Upper lobe of right lung (tissue), 1 donor: ENCODE measurements around the gene CDC14A. TPM values are rescaled to one million over a fixed set of nuclear protein-coding genes. Genes with fewer than 3 reads are reported as not detected.

Source experiments
- ATAC-seq: fragments of 200-7000 bp; cut with Tn5 transposase; one replicate; pipeline ENCODE4 v1.9.1; 2020; ENCODE audit warnings: mild to moderate bottlenecking, moderate library complexity
- DNase-seq: peaks from one replicate; pipeline ENCODE4 v3.0.0-alpha.2; 2020
- H3K27ac ChIP-seq: fragments of 200-600 bp; one replicate; pipeline ENCODE4 v1.8.0; 2022
- H3K27me3 ChIP-seq: fragments of 200-600 bp; one replicate; pipeline ENCODE4 v1.8.0; 2022; ENCODE audit warnings: mild to moderate bottlenecking
- H3K36me3 ChIP-seq: fragments of 200-600 bp; one replicate; pipeline ENCODE4 v1.8.0; 2022
- H3K4me1 ChIP-seq: fragments of 200-600 bp; one replicate; pipeline ENCODE4 v1.8.0; 2022
- H3K4me3 ChIP-seq: fragments of 200-600 bp; one replicate; pipeline ENCODE4 v1.8.0; 2022; ENCODE audit warnings: mild to moderate bottlenecking
- H3K9me3 ChIP-seq: fragments of 200-600 bp; one replicate; pipeline ENCODE4 v1.8.0; 2022
- intact Hi-C: fragments of 100-400 bp; cut with DNase I; formaldehyde crosslinking; loops from one replicate; pipeline ENCODE4 v1.11.0; 2022
- total RNA-seq: library from RNA; stranded (reverse); fragmentation: NEBNext Ultra II Directional; extraction: Animal tissue kit (Norgen Biotek cat#: 25700); gene quantifications from one replicate; pipeline ENCODE4 v1.2.1, GENCODE V29; 2021
- TF ChIP-seq, protein P1 (sequence below): fragments of 200-600 bp; IDR thresholded peaks from one replicate; pipeline ENCODE4 v1.8.0; 2022; ENCODE audit warnings: antibody characterized with exemption
- donor health status: DM: no; HTN: yes; CAD: no; lungs with severe emphysema.

Gene CDC14A
- total RNA-seq, 1 donor from 2014 or later: 12.0 TPM

DNA sequence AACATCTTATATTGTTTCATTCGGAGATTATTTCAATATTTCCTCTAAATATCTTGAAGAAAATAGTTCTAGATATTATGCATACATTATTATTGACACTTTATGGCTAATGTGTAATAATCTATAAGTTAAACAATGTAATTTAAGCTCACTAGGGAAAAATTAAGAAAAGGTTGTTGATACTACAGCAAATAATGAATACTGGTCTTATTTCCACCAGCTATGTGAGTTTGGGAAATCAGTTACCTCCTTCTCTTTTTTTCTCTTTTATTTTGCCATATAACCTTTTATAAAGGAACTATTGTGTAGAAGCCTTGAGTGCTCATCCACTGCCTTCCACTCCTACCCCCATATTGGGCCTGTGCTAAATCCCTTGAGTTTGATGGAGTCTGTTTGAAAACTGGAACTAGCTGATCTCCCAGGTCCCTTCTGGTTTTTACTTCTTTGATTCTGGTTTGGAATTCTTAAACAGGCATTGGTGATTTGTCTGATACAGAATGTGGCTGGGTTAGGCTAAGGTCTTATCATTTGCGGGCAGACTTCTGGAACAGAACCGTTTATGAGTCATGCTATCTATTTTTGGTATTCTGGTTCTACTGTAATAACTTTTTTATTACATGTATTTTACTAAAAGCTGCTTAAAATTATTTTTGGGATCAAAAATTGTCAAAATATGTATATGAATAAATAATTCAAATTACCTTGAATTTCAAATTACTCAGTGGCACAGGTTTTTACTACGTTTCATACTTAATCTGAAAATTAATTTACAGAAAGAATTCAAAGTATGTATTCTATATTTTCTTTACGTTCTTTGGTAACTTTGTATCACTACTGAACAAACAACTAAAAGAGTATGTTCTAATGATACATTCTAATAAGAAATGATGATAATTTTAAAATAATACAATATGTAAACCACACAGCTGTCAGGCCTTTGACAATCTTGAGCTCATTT is 5.0 kb upstream of the CDC14A start:
- H3K4me3 ChIP-seq: no peak overlapping the region
- DNase-seq: no peak
- intact Hi-C loops: no loop called here
- ATAC-seq: no peak
- TF ChIP-seq, protein P1, sequence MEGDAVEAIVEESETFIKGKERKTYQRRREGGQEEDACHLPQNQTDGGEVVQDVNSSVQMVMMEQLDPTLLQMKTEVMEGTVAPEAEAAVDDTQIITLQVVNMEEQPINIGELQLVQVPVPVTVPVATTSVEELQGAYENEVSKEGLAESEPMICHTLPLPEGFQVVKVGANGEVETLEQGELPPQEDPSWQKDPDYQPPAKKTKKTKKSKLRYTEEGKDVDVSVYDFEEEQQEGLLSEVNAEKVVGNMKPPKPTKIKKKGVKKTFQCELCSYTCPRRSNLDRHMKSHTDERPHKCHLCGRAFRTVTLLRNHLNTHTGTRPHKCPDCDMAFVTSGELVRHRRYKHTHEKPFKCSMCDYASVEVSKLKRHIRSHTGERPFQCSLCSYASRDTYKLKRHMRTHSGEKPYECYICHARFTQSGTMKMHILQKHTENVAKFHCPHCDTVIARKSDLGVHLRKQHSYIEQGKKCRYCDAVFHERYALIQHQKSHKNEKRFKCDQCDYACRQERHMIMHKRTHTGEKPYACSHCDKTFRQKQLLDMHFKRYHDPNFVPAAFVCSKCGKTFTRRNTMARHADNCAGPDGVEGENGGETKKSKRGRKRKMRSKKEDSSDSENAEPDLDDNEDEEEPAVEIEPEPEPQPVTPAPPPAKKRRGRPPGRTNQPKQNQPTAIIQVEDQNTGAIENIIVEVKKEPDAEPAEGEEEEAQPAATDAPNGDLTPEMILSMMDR: no peak
- no peaks in the 10 kb centered on the region for H3K9me3 ChIP-seq
- H3K36me3 ChIP-seq: no peaks in the 10 kb centered on the region
- no peak overlapping the region for H3K27ac ChIP-seq
- no peaks in the 10 kb centered on the region for H3K27me3 ChIP-seq
- no peaks in the 10 kb centered on the region for H3K4me1 ChIP-seq

DNA sequence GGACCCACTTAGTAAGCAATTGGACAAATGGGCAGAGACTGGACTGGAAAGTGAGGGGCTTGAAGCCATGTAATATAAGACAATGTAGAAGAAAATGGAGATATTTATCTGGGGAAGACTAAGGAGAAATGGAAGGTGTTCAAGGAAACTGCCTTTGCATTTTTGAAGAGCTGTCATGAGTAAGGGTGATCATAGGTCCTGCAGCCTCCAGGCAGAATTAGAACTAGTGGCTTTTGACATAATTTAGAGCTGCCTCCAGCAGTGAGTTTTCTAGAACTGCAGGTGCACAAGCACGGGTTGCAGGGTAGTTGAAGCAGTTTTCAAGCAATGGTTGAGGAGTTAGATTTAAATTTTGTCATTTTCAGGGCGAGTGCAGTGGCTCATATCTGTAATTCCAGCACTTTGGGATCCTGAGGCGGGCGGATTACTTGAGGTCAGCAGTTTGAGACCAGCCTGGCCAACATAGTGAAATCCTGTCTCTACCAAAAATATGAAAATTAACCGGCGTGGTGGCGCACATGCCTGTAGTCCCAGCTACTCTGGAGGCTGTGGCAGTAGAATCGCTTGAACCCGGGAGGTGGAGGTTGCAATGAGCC is 3.7 kb upstream of the CDC14A start:
- intact Hi-C loops: no loop called here
- no peak for ATAC-seq
- Histone ChIP-seq H3K36me3 (no peaks in the 10 kb centered on the region), H3K4me3 (no peak overlapping the region), H3K4me1 (no peaks in the 10 kb centered on the region), H3K9me3 (no peaks in the 10 kb centered on the region), H3K27ac (no peak overlapping the region), H3K27me3 (no peaks in the 10 kb centered on the region)
- TF ChIP-seq, protein P1: no peak
- no peak for DNase-seq

DNA sequence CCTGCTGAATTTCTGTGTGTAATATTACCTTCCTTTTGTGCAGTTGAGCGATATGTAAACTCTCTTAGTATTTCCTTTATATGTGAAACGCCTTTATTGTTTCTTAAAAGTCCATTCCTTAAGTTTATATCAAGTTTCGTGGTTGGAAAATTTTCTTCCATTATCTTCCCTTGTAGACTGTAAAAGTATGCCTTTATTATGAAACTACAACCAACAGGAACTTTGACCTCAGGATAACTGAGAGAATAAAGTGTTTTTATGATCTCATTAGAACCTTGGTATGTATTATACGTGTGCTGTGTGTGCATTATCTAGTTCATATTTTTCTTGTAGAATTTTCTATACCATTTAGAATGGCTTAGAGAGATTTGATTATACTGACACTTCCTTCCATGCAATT is 3.1 kb upstream of the CDC14A start:
- TF ChIP-seq, protein P1: no peak
- Histone ChIP-seq H3K27me3 (no peaks in the 10 kb centered on the region), H3K4me1 (peaks cover under 1% of the 10 kb centered on the region), H3K4me3 (no peak overlapping the region), H3K27ac (no peak overlapping the region), H3K36me3 (no peaks in the 10 kb centered on the region), H3K9me3 (no peaks in the 10 kb centered on the region)
- ATAC-seq (no peak), DNase-seq (no peak)
- intact Hi-C loops: no loop called here

DNA sequence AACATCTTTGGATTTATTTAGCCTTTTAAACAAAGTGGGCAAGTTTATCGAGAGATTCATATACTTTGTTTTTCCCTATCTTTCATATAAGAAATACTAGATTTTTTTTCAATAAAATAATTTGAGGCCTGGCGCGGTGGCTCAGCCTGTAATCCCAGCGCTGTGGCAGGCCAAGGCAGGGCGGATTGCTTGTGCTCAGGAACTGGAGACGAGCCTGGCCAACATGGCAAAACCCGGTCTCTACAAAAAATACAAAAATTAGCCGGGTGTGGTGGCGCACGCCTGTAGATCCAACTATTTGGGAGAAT is 1.6 kb upstream of the CDC14A start:
- no peak for ATAC-seq
- TF ChIP-seq, protein P1: no peak
- Histone ChIP-seq H3K27ac (peak overlapping the region; percentile 91), H3K4me3 (peak overlapping the region; percentile 83), H3K36me3 (no peaks in the 10 kb centered on the region), H3K9me3 (no peaks in the 10 kb centered on the region), H3K4me1 (peaks cover 9% of the 10 kb centered on the region), H3K27me3 (no peaks in the 10 kb centered on the region)
- intact Hi-C loops: no loop called here
- DNase-seq: no peak

DNA sequence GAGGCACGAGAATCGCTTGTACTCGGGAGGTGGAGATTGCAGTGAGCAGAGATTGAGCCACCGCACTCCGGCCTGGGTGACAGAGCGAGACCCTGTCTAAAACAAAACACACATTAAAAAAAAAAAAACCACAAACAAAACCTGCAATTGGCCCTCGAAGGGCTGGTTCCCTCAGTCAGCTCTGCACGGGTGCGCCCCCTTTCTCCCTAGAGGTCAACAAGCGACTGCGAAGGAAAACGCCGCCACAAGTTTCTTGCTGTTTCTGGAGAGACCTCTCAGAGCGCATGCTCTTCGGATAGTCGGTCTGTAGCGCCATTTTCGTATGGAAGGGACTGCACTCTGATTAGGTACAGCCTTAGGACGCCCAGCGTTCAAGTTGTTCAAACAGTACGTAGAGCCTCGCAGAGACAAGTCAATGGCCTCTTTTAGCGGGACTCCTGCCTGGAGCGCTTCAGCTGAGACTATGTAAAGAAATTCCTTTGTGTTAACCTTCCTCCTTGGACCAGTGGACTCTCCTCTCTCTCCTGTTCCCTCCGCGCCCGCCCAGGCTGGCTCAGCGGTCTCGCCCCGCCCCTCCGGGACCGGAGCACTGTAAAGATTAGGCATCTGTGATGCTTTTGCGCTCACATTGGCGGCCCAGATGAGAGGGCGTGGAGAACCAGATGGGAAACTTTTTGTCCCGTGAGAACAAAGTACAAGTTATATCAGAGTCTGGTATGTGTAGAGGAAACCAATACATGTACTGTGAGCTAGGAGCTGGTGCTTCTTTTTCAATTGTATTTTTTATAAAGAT is 1.0 kb upstream of the CDC14A start:
- TF ChIP-seq, protein P1: peak; percentile 44
- ATAC-seq: peak; percentile 79
- peak overlapping the region; percentile 91 for H3K27ac ChIP-seq
- no peaks in the 10 kb centered on the region for H3K36me3 ChIP-seq
- peak overlapping the region; percentile 83 for H3K4me3 ChIP-seq
- no peaks in the 10 kb centered on the region for H3K27me3 ChIP-seq
- intact Hi-C loops: no loop called here
- DNase-seq: peak; percentile 89
- peaks cover 9% of the 10 kb centered on the region for H3K4me1 ChIP-seq
- H3K9me3 ChIP-seq: no peaks in the 10 kb centered on the region
